ENCODE results near the gene UCKL1.
"Not testable (repeated sequence)": the region's sequence is repeated elsewhere in the genome, so short reads cannot be mapped to it uniquely, and the experiment has no call there.

Gene UCKL1

GRCh38 chr20:63973160-63973479, 16.9 kb upstream of the UCKL1 start:
- DNase-seq: no peak

- no peak for DNase-seq
Measured at GRCh38 chr20:63972312-63973159, 16.3 kb upstream of the UCKL1 start.

GRCh38 chr20:63971960-63972311, 15.7 kb upstream of the UCKL1 start:
- not testable (repeated sequence) for DNase-seq

GRCh38 chr20:63970714-63971431, 14.7 kb upstream of the UCKL1 start:
- DNase-seq: no peak

GRCh38 chr20:63969838-63970713, 13.9 kb upstream of the UCKL1 start, which contains the start of gene ZNF512B:
ZNF512B (minus strand) TSS chr20:63969930; CDS start chr20:63967950, 1,980 bp downstream.
- DNase-seq: peak in 33 of 58 donors; percentile 12 to 67 (median 39)

GRCh38 chr20:63968928-63969760, 12.9 kb upstream of the UCKL1 start:
- DNase-seq: peak in 1 of 58 donors; percentile 53

GRCh38 chr20:63968136-63968927, 12.1 kb upstream of the UCKL1 start:
- no peak for DNase-seq

- no peak for DNase-seq
Measured at GRCh38 chr20:63967330-63968135, 11.3 kb upstream of the UCKL1 start.

GRCh38 chr20:63966944-63967322, 10.7 kb upstream of the UCKL1 start:
- no peak for DNase-seq

GRCh38 chr20:63966172-63966943, 10.1 kb upstream of the UCKL1 start:
- no peak for DNase-seq

GRCh38 chr20:63964412-63964811, 8.2 kb upstream of the UCKL1 start:
- no peak for DNase-seq

GRCh38 chr20:63963784-63964301, 7.6 kb upstream of the UCKL1 start:
- no peak for DNase-seq

GRCh38 chr20:63963348-63963741, 7.1 kb upstream of the UCKL1 start:
- DNase-seq: no peak

GRCh38 chr20:63962426-63963347, 6.5 kb upstream of the UCKL1 start:
- DNase-seq: no peak

GRCh38 chr20:63961664-63962425, 5.6 kb upstream of the UCKL1 start:
- no peak for DNase-seq

Data from anterior cingulate cortex (tissue), 58 donors.